H1 (cell line): Measurements from ENCODE around the gene SIGLEC15. TPM values are rescaled to one million over a fixed set of nuclear protein-coding genes. Genes with fewer than 3 reads are reported as not detected.
"Not testable (repeated sequence)": the region's sequence is repeated elsewhere in the genome, so short reads cannot be mapped to it uniquely, and the experiment has no call there.

ENCODE experiments used
- CTCF ChIA-PET: fragments of 300-600 bp; sonication (Branson Sonifier 250); formaldehyde crosslinking; loops from one replicate; lab custom pipeline; 2021; ENCODE audit not compliant: partially characterized antibody; lab: Charles Lee
- POLR2A ChIA-PET: fragments of 300-600 bp; sonication (Branson Sonifier 250); formaldehyde crosslinking; loops from one replicate; lab custom pipeline; 2021; ENCODE audit warnings: inconsistent platforms; ENCODE audit not compliant: partially characterized antibody; lab: Charles Lee
- DNase-seq, 2 experiments: peaks; one replicate each; pipeline versions ENCODE4 v3.0.0 to v3.0.0-alpha.2; 2010 to 2022; ENCODE audit warnings: low spot score in 2 of 2, low read depth in 1 of 2, mixed read lengths in 1 of 2
- FAIRE-seq: peaks from 2 replicates; lab custom pipeline; 2011; peaks lifted over from hg19 to GRCh38; lab: Jason Lieb, UNC
- H2AFZ ChIP-seq: 2 replicates; pipeline ENCODE4 v1.8.1; 2012; ENCODE audit warnings: low read length, inconsistent platforms
- H2AK5ac ChIP-seq: 2 replicates; pipeline ENCODE4 v1.6.1; 2013; ENCODE audit warnings: low read depth, low read length
- H2BK120ac ChIP-seq: replicated peaks from 2 replicates; pipeline ENCODE3; 2013; ENCODE audit warnings: low read depth, low read length, inconsistent platforms
- H2BK12ac ChIP-seq: 2 replicates; pipeline ENCODE4 v1.6.1; 2013; ENCODE audit warnings: low read depth, low read length
- H2BK15ac ChIP-seq: 2 replicates; pipeline ENCODE4 v1.6.1; 2013; ENCODE audit warnings: low read length
- H2BK20ac ChIP-seq: 2 replicates; pipeline ENCODE4 v1.6.1; 2013; ENCODE audit warnings: low read length
- H2BK5ac ChIP-seq: 2 replicates; pipeline ENCODE4 v1.6.1; 2013; ENCODE audit warnings: low read depth, low read length
- H3K14ac ChIP-seq: 2 replicates; pipeline ENCODE4 v1.6.1; 2013; ENCODE audit warnings: inconsistent platforms; ENCODE audit not compliant: insufficient read length
- H3K18ac ChIP-seq: 2 replicates; pipeline ENCODE4 v1.6.1; 2013; ENCODE audit warnings: low read length; ENCODE audit errors: extremely low read depth
- H3K23ac ChIP-seq: 2 replicates; pipeline ENCODE4 v1.6.1; 2013; ENCODE audit warnings: inconsistent platforms; ENCODE audit not compliant: insufficient read length
- H3K23me2 ChIP-seq: 2 replicates; pipeline ENCODE4 v1.6.1; 2013; ENCODE audit warnings: low read depth, low read length
- H3K27ac ChIP-seq: 2 replicates; pipeline ENCODE4 v1.6.1; 2011; ENCODE audit warnings: low read depth, low read length, inconsistent platforms
- H3K27me3 ChIP-seq, 4 experiments: replicated peaks in 1 of 4; 1 replicate in 1 of 4; 2 replicates in 3 of 4; pipeline versions ENCODE4 v1.6.1 to v1.8.1; 2011 to 2013; ENCODE audit warnings: low read length in 3 of 4, mild to moderate bottlenecking in 3 of 4, inconsistent platforms in 2 of 4, mixed read lengths in 2 of 4, moderate library complexity in 1 of 4; ENCODE audit not compliant: control insufficient read depth in 3 of 4, insufficient read depth in 3 of 4; ENCODE audit errors: extremely low read depth in 1 of 4
- H3K36me3 ChIP-seq, 4 experiments: 2 replicates each; pipeline versions ENCODE4 v1.6.1 to v1.8.1; 2011 to 2013; ENCODE audit warnings: mild to moderate bottlenecking in 4 of 4, low read length in 3 of 4, moderate library complexity in 2 of 4, control low read depth in 1 of 4, inconsistent platforms in 1 of 4; ENCODE audit not compliant: insufficient read depth in 4 of 4, control insufficient read depth in 2 of 4
- H3K4ac ChIP-seq: replicated peaks from 2 replicates; pipeline ENCODE3; 2013; ENCODE audit warnings: low read length, low read depth, mixed read lengths, inconsistent platforms; ENCODE audit not compliant: insufficient read length
- H3K4me1 ChIP-seq, 4 experiments: replicated peaks in 1 of 4; 1 replicate in 1 of 4; 2 replicates in 3 of 4; pipeline versions ENCODE4 v1.6.1 to v1.8.1; 2011 to 2013; ENCODE audit warnings: low read length in 3 of 4, inconsistent platforms in 2 of 4, mixed read lengths in 1 of 4; ENCODE audit not compliant: insufficient read depth in 4 of 4, control insufficient read depth in 3 of 4
- H3K4me2 ChIP-seq, 2 experiments: 2 replicates each; pipeline versions ENCODE4 v1.6.1 to v1.8.1; 2011 to 2013; ENCODE audit warnings: low read depth in 2 of 2, low read length in 2 of 2, control low read depth in 1 of 2, inconsistent platforms in 1 of 2, mild to moderate bottlenecking in 1 of 2; ENCODE audit not compliant: insufficient read depth in 1 of 2
- H3K4me3 ChIP-seq, 4 experiments: fragments of 200-600, 300-600 bp in 1 of 4; sonication (generic), shearing (Covaris generic), sonication (Bioruptor Twin) in 1 of 4; 2 replicates each; pipeline versions ENCODE4 v1.5.1 to v1.8.1; 2011 to 2016; ENCODE audit warnings: low read length in 4 of 4, low read depth in 3 of 4, control low read depth in 2 of 4, inconsistent platforms in 2 of 4, mild to moderate bottlenecking in 2 of 4, mixed read lengths in 1 of 4, moderate library complexity in 1 of 4; ENCODE audit not compliant: insufficient read depth in 2 of 4; ENCODE audit errors: extremely low read depth in 1 of 4
- H3K56ac ChIP-seq: replicated peaks from 2 replicates; pipeline ENCODE3; 2013; ENCODE audit warnings: low read depth, mild to moderate bottlenecking, mixed read lengths, low read length, inconsistent platforms; ENCODE audit not compliant: insufficient read length
- H3K79me1 ChIP-seq: 2 replicates; pipeline ENCODE4 v1.6.1; 2013; ENCODE audit warnings: low read depth, low read length, control low read depth
- H3K79me2 ChIP-seq, 2 experiments: 2 replicates each; pipeline versions ENCODE4 v1.6.1 to v1.8.1; 2012 to 2013; ENCODE audit warnings: low read length in 2 of 2, mild to moderate bottlenecking in 2 of 2, inconsistent platforms in 1 of 2; ENCODE audit not compliant: insufficient read depth in 2 of 2, control insufficient read depth in 1 of 2
- H3K9ac ChIP-seq, 4 experiments: replicated peaks in 1 of 4; 1 replicate in 1 of 4; 2 replicates in 3 of 4; pipeline versions ENCODE4 v1.6.1 to v1.8.1; 2011 to 2013; ENCODE audit warnings: low read depth in 3 of 4, low read length in 3 of 4, control low read depth in 2 of 4, mild to moderate bottlenecking in 2 of 4, moderate library complexity in 2 of 4, inconsistent platforms in 1 of 4; ENCODE audit errors: extremely low read depth in 1 of 4
- H3K9me3 ChIP-seq, 2 experiments: 2 replicates each; pipeline versions ENCODE4 v1.6.1 to v1.8.1; 2012 to 2013; ENCODE audit warnings: mild to moderate bottlenecking in 2 of 2, moderate library complexity in 2 of 2, control low read depth in 1 of 2, inconsistent platforms in 1 of 2, low read depth in 1 of 2, low read length in 1 of 2, mixed read lengths in 1 of 2; ENCODE audit not compliant: insufficient read depth in 2 of 2
- H4K20me1 ChIP-seq, 2 experiments: replicated peaks in 1 of 2; 2 replicates each; pipeline versions ENCODE3 to v1.8.1; 2011 to 2013; ENCODE audit warnings: inconsistent platforms in 2 of 2, low read length in 2 of 2, mild to moderate bottlenecking in 1 of 2; ENCODE audit not compliant: insufficient read depth in 2 of 2, control insufficient read depth in 1 of 2
- H4K5ac ChIP-seq: 2 replicates; pipeline ENCODE4 v1.6.1; 2013; ENCODE audit warnings: low read length, low read depth, mixed read lengths, inconsistent platforms; ENCODE audit not compliant: insufficient read length
- H4K8ac ChIP-seq: 2 replicates; pipeline ENCODE4 v1.8.0; 2013; ENCODE audit warnings: mild to moderate bottlenecking, moderate library complexity, low read length, inconsistent platforms; ENCODE audit not compliant: insufficient read depth; ENCODE audit errors: extremely low read depth
- H4K91ac ChIP-seq: replicated peaks from 2 replicates; pipeline ENCODE3; 2013; ENCODE audit warnings: low read length, mixed read lengths, inconsistent platforms; ENCODE audit not compliant: insufficient read length
- polyA plus RNA-seq, 7 experiments: library from polyadenylated mRNA; depleted of rRNA in 3 of 7; stranded (reverse) in 5 of 7; unstranded in 2 of 7; fragments of >200 nt in 5 of 7; fragments of 200-250 nt in 2 of 7; gene quantifications; 1 replicate in 5 of 7; 2 replicates in 1 of 7; 4 replicates in 1 of 7; pipeline versions ENCODE4 v1.2.1 to v1.2.3, GENCODE V29; 2011 to 2013; ENCODE audit warnings: missing spikeins in 2 of 7, mixed read lengths in 2 of 7
- total RNA-seq: library from RNA; stranded (reverse); fragmentation: NEBNext Ultra II Directional; extraction: Animal tissue kit (Norgen Biotek cat#: 25700); gene quantifications from 2 replicates; pipeline ENCODE4 v1.2.1, GENCODE V29; 2021

Gene SIGLEC15
- total and polyA plus RNA-seq, 2 of the 8 experiments (the other 6 are each of a cell fraction or from before 2014, with no cell fraction given): 0.20 to 0.37 TPM

DNA sequence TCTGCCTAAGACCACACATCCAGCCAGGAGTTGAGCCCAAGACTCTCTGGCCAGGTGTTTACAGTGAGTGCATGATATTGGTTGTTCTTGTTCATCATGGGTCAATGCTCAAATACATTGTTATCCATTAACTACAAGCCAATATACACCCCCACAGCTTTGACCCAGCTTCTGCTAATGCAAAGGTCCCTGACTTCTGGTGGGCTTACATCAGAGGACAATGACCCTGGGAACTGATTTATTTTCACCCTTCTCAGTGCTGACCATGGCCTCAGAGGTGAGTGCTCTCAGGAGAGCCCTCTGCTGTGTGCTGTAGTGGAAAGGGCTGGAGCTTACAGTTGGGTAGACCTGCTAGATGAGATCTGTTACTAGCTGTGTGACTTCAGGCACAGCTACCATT lies 10.7 kb upstream of the SIGLEC15 start:
- H3K4me3 ChIP-seq, H3K4ac ChIP-seq, H3K23ac ChIP-seq, H2AK5ac ChIP-seq, H2BK5ac ChIP-seq, H3K9ac ChIP-seq, DNase-seq, H2AFZ ChIP-seq, POLR2A ChIA-PET, H2BK20ac ChIP-seq, H4K91ac ChIP-seq, H3K4me2 ChIP-seq, H2BK15ac ChIP-seq, H4K8ac ChIP-seq, H3K79me2 ChIP-seq, H2BK120ac ChIP-seq, H3K27me3 ChIP-seq, H3K14ac ChIP-seq, H3K27ac ChIP-seq, FAIRE-seq, H3K79me1 ChIP-seq, H3K23me2 ChIP-seq, H4K20me1 ChIP-seq, H4K5ac ChIP-seq, H2BK12ac ChIP-seq, H3K18ac ChIP-seq, H3K36me3 ChIP-seq, H3K56ac ChIP-seq, H3K9me3 ChIP-seq, H3K4me1 ChIP-seq: not testable (repeated sequence)
- CTCF ChIA-PET: interaction anchor here (1.2 to 3.6 kb wide), 2 partner anchors 8 to 34 kb away, joined by 3 to 21 read pairs; no protein-coding TSS in a partner anchor
